Peyer's patch (tissue), 4 donors: Measurements from ENCODE around the gene SLC23A1.

ENCODE experiments used
- CTCF ChIP-seq, 6 experiments: fragments of 450-650 bp in 4 of 6; fragments of 200-600 bp in 2 of 6; sonication (generic) in 1 of 6; IDR thresholded peaks; one replicate each; pipeline ENCODE4 v1.5.1; 2017 to 2019; ENCODE audit warnings: antibody characterized with exemption in 6 of 6, mild to moderate bottlenecking in 3 of 6, moderate library complexity in 1 of 6
- POLR2A ChIP-seq, 2 donors: fragments of 450-650 bp; IDR thresholded peaks; one replicate each; pipeline ENCODE4 v1.5.1; 2017; ENCODE audit warnings: antibody characterized with exemption in 2 of 2, mild to moderate bottlenecking in 2 of 2, moderate library complexity in 2 of 2

GRCh38 chr5:139392324-139392677, 9.2 kb upstream of the SLC23A1 start:
- TF ChIP-seq CTCF (IDR thresholded peaks at IDR 0.05): no peak
- TF ChIP-seq POLR2A (IDR thresholded peaks at IDR 0.05): no peak
